GM21786 (cell line): Measurements from ENCODE around the gene TMEM69.
"Not testable (repeated sequence)": the region's sequence is repeated elsewhere in the genome, so short reads cannot be mapped to it uniquely, and the experiment has no call there.

ENCODE experiments used
- ATAC-seq: cut with Tn5 transposase; IDR thresholded peaks from one replicate; pipeline ENCODE4 v1.9.1; 2021; ENCODE audit not compliant: unreplicated experiment

Gene TMEM69

DNA sequence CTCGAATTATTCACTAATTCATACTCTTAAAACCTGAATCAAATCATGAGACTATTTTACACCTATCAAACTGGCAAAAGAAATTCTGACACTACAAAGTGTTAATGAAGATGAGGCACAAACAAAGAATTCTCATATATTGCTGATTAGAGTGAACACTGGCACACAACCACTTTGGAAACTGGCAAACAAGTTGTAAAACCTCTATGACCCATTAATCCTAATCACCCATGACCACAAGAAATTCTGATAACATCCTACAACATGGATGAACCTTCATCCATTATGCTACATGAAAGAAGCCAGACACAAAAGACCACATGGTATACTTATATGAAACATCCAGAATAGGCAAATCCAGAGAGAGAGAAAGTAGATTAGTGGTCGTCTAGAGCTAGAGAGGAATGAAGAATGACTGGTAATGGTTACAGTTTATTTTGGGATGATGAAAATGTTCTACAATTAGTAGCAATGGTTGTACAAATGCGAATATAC, 10.2 kb upstream of the TMEM69 start:
- no peak for ATAC-seq

DNA sequence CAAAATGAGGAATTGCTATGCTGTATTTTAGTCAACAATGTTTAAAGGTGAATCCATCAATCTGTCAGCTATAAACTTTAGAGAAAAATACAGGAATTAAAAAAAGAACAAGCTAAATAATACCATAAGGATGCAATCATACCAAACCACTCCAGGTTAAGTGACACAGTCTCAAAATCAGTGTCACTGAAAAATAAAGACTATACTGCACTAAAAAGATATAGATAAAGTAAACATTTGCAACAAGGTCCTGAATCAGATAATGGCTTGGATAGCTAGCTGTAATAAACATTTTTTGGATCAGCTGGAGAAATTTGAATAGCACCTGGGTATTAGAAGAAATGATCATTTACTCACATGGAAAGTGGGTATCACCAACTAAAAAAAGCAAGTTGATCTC, 9.5 kb upstream of the TMEM69 start:
- no peak for ATAC-seq

DNA sequence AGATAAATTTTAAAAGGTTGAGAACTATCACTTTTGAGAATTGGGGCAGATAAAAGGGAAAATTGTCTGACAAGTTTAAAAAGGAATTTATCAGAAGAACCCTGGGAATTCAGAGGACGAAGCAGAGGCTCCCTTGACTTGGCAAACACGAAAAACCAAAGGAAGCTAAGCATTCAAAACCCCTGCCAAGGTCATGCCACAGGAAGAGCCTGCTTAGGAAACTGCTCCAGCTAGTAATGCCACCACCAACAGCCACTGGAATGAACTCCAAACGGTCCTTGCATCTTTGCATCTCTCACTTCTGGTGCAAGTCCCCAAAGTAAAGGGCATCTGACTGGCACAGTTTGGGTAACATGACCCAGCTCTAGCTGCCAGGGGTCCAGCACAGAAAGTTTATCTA, 8.9 kb upstream of the TMEM69 start:
- no peak for ATAC-seq

DNA sequence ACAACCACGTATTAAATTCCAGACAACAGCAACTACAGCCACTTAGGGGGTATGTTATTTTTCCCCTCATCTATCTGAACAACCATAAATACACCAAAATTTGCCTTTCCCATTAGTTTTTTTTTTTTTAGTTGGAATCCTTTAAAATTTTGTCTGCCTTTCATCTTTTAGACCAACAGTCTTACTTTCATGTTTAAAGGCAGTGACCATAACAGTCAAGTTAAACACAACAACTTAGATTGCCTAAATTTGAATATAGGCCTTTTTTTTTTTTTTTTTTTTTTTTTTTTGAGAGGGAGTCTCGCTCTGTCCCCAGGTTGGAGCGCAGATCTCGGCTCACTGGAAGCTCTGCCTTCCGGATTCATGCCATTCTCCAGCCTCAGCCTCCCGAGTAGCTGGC, 5.0 kb upstream of the TMEM69 start:
- no peak for ATAC-seq

DNA sequence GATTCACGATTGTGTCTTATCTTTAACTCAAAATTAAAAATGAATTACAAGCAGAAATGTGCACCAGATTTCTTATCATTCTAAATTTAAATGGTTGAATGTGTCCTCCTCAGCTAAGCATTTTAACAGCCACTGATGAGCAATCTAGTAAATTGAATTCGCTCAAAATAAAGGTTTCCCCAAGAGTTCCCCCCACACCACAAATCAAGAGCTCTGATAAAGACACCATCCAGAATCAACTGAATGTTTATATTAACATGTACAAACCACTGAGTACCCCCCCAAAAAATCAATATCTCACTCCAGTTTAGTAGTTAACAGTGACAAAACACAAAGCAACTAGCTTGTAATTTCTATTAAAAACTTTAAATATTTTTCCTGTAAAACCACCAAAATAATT, 3.6 kb upstream of the TMEM69 start:
- ATAC-seq = no peak

DNA sequence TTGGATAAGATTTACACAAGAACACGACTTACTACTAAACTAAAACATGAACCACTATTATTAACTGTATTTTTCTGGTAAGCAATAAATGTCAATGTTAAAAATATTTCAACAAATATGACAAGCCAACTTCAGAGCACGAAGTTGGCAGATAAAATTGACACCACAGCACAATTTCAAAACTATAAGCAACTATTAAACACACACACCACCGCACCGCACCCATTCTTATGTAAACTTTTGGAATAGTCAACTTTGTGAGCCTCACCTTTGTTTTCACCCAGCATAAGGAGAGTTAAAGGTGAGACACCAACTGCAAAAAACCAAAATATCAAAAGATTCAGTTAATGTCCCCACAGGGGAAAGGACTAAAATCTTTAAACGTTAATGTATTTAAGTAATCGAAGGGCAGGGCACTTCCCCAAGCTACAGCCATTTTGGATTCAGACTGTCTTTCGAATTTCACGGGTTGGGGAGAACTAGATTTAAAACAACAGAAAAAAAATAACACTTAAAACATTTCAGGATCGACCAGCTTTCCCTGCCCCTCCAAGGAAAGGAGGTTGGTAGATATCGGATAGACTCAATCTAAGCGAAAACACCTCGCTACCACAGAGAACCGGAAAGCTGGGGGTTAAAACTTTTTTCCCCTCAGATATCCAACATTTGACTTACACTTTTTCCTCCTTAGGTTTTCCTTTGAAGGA, 2.5 kb upstream of the TMEM69 start:
- no peak for ATAC-seq

DNA sequence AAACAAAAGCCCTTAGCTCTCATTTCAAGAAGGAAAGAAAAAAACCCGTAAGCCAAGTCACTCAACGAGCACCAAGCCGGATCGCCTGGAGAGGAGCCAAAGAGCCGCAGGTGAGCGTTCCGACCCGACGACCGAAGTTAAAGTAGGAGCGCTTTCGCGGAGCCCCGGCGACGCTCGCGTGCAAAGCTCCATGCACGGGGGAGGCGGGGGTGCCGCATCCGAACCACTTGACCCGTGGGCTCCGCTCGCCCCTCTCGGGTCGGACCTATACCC, 2.0 kb upstream of the TMEM69 start:
- peak; percentile 2 for ATAC-seq

DNA sequence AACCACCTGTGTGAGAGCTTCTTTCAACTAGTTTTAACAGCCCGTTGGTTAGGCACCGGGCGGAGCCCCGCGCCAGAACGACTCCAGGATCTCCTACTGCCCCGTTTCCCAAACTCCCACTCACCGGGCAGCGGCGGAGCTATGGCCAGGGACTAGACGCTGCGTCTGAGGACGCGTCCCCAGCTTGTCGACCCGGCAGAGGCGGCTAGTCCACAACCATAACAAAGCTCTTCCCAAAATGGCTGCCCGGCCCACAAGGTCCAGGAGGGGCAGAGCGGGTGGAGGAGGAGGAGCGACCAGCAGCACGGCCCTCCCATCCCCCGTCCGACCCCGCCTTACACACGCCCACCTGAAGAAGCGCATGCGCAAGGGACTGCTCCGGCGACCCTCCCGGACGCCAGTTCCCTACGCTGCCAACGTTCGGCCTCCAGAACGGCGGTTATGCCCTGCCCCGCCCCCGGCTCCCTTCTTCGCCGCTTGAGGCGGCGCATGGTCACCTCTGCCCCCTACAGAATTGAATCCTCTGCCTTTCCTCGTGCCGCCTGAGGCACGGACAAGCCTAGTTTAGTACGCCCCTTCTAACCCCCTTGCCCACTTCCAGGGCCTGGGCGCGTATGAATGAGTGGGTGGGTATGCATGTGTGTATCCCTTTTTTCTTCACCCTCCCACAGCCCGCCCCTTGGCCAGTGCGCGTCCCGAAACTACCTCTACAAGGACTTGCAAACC, 1.5 kb upstream of the TMEM69 start, which contains the start of gene GPBP1L1:
Gene GPBP1L1, minus strand, starts transcription at position 246 of the 726 bp plus-strand sequence. CDS start 27,446 bp downstream, outside the sequence.
- peak; percentile 53 for ATAC-seq

DNA sequence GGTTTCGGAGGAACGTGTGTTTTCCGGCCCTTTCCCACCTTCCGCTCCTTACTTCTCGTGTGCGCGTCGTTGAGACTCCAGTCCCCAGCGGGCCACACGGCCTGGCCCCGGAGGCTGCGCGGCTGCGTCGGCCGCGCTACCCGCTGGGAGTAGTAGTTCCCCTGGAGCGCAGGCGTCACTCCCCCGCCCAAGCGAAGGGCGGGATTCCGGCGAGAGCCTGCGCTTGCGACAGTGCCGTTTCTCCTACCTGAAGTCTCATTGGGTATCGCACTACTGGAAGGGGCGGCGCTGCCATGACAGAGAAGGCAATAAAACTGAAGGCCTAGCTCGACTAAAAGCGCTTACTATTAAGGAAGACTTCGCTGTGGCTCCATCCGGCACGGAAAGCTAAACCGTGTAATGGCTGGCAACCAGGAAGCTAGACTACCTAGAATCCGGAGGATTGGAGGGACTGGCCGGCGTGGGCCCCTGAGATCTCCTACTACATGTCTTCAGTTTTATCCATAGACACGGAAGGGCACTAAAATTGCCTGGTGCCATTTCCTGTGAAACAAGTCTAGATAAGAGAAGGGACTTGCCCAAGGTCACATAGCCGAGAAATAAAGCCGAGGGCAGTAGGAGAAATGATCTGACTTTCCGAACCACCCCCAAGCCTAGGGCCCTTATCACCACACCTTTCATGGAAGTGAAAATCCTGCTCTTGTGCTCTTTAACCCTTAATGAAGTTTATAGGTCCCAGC, 797 bp upstream of the TMEM69 start:
- peak; percentile 86 for ATAC-seq

DNA sequence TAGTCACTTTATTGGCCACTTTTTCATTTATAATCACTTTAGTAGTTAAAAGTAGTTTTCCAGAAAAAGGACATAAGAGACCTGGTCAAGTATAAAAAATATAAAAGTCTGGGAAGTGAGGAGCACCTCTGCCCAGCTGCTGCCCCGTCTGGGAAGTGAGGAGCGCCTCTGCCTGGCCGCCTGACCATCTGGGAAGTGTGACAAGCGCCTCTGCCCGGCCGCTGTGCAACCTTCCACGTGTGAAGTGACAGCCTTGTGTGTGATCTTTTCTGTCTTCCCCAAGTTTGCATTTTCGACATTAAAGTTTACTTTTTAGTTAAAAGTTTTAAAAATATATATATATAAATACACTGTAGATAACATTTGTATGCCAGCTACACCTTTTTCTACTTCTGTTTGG, 5.8 kb downstream of the TMEM69 start:
- ATAC-seq = not testable (repeated sequence)

DNA sequence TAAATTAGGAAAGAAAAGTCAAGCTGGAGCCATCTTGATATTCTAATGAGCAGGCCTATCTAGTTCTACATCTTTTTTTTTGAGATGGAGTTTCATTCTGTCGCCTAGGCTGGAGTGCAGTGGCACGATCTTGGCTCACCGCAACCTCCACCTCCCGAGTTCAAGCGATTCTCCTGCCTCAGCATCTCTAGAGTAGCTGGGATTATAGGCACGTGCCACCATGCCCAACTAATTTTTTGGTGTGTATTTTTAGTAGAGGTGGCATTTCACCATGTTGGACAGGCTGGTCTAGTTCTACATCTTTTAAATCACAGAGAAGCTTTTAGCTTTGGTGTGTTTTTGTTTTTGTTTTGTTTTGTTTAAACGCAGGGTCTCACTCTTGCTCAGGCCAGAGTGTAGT, 6.8 kb downstream of the TMEM69 start:
- no peak for ATAC-seq

DNA sequence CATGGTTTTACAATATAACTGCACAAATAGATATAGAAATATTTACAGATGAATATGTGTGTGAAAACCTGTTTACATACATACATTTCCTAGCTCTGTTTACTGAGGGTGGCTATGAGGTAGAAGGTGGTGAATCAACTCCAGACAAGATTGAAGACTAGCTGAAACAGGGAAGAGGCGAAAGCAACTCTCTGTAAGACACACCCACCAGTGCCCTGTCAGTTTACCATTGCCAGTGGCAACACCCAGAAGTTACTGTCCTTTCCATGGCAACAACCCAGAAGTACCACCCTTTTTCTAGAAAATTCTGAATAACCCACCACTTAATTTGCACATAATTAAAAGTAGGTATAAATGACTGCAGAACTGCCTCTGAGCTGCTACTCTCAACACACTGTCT, 16.7 kb downstream of the TMEM69 start:
- ATAC-seq = no peak

DNA sequence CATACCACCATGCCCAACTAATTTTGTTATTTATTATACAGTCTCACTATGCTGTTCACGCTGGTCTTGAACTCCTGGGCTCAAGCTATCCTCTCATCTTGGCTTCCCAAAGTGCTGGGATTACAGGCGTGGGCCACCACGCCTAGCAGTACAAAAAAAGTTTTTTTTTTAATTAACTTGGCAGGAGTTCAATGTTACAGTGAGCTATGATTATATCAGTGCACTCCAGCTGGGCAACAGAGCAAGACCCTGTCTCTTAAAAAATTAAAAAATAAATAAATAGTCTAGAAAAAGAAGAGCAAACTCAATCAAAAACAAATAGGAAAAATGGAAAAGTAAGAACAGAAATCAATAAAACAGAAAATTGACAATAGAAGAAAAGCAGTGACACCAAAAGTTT, 25.7 kb downstream of the TMEM69 start:
- ATAC-seq = no peak

DNA sequence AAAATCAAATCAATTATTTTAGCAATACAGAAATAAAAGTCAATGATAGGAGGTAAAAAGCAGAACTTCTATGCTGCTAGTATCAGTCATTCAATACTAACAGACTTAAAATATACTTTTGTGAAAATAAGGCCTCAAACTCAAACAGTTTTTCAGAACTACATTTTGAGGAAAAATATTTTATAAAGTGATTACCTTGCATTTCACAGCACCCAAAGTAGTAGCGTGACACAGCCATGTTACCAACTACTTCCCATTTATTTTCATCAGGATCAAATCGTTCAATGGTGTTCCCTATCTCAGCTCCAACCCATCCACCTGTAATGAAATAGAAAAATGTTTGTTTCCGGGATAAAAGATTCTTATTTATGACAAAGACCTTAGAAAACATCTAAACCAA, 28.7 kb downstream of the TMEM69 start:
- no peak for ATAC-seq

DNA sequence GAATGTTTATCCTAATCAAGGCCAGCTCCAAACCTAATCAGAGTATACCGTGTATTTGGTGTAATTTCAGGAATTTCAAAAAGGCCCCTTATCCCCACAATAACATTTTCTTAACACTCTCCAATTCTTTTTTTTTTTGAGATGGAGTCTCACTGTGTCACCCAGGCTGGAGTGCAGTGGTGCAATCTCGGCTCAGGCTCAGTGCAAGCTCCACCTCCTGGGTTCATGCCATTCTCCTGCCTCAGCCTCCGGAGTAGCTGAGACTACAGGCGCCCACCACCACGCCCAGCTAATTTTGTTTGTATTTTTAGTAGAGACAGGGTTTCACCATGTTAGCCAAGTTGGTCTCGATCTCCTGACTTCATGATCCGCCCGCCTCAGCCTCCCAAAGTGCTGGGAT, 29.4 kb downstream of the TMEM69 start:
- not testable (repeated sequence) for ATAC-seq

DNA sequence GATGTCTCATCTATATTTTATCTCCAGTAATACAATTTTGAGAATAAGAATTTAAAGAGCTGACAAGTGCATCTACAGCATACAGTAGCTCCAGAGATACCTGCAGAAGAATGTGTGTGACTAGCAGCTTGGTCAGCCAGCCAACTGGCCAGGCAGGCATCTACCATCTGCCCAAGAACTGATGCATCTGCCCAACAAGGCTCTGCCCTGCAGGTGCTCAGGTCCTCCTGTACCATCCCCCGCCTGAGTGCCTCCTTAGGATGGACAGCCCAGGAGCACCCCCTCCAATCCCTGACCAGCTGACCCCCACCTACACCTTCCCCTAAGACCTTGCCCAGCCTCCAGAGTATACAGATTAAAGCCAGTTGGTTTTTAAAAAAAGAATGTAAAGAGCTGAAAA, 30.3 kb downstream of the TMEM69 start:
- ATAC-seq = no peak

DNA sequence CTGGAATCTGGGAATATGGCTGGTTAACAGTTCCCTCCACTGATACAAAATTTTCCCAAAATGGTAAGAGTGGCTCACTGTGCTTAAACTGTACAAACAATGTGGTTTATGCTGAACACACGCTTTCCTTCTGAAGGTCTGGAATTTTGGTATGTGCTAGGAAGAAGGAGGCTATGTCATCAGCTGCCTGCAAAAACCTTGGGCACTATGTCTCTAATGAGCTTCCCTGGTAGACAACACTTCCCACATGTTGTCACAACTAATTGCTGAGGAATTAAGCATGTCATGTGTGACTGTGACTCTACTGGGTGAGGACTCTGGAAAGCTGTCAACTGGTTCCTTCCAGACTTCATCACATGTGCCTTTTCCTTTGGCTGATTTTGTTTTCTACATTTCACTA, 33.2 kb downstream of the TMEM69 start:
- no peak for ATAC-seq

DNA sequence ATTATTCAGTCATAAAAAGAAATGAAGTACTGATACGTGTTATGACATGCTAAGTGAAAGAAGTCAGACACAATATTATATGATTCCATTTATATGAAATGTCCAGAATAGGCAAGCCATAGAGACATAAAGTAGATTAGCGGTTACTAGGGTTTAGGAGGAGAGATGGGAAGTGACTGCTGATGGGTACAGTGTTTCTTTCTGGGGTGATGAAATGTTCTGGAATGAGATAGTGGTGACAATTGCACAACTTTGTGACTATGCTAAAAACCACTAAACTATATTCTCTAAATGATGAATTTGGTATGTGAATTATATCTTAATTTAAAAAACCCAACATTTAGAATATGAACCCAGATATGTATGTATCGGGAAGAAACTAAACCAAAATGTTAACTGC, 34.8 kb downstream of the TMEM69 start:
- no peak for ATAC-seq

DNA sequence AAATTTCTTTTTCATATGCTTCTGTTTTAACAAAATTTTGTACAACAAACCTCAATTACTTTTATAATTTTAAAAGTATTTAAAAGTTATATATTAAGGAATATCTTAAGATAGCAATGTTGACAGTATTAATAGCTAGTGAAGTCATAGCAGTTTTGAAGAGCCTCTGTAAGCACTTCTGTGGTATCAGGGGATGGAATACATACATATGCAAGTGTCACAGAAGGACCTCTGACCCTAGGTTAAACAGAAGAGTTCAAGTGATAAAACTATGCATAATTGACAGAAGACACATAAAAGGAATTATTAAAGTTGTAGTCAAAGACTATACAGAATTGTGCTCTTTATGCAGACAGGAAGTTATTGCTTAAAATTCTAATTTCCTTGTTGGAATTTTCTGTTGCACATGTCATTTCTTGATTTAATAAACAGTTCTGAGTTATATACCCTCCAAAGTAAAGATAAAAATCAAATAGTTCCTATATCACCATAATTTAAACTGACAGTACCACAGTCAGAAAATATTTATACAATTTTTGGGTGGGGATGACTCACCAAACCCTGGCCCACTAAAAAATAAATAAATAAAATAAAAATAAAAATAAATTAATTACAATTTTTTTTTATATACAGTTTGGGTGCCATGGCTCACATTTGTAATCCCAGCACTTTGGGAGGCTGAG, 35.4 kb downstream of the TMEM69 start:
- no peak for ATAC-seq

DNA sequence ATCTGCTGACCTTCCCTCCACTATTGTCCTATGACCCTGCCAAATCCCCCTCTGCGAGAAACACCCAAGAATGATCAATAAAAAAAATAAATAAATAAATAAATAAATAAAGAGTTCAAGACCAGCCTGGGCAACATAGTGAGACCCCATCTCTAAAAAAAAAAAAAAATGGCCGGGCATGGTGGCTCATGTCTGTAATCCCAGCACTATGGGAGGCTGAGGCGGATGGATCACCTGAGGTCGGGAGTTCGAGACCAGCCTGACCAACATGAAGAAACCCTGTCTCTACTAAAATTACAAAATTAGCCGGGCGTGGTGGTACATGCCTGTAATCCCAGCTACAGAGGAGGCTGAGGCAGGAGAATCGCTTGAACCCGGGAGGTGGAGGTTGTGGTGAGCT, 38.0 kb downstream of the TMEM69 start:
- not testable (repeated sequence) for ATAC-seq

DNA sequence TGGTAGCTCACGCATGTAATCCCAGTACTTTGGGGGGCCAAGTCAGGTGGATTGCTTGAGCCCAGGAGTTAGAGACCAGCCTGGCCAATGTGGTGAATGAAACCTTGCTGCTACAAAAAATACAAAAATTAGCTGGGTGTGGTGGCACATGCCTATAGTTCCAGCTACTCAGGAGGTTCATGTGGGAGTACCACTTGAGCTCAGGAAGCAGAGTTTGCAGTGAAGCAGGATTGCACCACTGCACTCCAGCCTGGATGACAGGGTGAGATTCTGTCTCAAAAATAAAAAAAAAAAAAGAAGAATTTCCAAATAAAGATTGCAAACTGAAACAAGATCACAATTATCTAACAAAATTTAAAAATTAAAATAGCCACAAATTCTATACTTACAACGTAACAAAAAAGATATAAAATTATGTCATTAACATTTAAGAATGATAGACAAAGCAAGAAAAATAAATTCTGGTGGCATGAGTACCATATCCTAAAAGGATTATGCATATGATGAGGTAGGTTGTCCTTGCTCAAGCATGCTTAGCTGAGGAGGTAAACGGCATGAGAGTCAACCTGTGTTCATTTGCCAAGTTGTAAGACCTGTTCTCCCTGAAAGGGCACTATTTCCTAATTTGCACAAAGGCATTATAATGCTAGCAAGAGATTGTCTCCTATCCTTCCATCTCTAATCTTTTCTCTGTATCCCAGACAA, 42.2 kb downstream of the TMEM69 start:
- ATAC-seq = no peak
